HL-60 (cell line): ENCODE results near the gene COL7A1.

ENCODE experiments used
- SPI1 ChIP-seq: IDR thresholded peaks from 2 replicates; pipeline ENCODE4 v1.6.1; 2012; ENCODE audit warnings: low read depth, mild to moderate bottlenecking, borderline replicate concordance
- TF ChIP-seq, protein P1 (sequence below): IDR thresholded peaks from one replicate; pipeline ENCODE4 v1.5.1; 2011; ENCODE audit warnings: low read length, control low read depth, inconsistent platforms; ENCODE audit not compliant: insufficient read depth

DNA sequence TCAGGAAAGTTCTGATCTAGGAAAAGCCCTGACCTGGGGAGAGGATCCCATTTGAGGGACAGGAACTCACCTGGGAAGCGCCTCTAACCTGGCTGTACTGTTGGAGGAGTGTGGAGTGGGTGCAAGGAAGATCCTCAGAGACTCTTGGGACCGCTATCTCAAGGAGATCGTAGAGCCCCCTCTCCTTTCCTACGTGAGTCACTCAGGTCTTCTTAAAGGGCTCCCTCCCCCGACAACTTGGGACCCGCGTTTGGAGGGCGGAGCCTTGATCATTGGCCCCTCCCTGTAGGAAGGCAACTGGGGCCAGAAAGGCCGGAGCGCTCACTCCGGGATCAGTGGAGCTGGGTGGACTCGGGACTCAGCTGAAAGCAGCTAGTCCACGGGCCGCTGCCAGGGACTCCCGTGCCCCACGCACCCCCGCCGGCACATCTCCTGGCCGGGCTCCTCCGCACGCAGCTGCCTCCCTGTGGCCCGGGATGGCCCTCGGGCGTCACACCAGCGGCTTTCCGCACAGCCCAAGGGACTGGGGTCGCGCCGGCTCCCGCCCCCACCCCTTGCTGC is 39.6 kb upstream of the COL7A1 start:
- TF ChIP-seq, protein P1, sequence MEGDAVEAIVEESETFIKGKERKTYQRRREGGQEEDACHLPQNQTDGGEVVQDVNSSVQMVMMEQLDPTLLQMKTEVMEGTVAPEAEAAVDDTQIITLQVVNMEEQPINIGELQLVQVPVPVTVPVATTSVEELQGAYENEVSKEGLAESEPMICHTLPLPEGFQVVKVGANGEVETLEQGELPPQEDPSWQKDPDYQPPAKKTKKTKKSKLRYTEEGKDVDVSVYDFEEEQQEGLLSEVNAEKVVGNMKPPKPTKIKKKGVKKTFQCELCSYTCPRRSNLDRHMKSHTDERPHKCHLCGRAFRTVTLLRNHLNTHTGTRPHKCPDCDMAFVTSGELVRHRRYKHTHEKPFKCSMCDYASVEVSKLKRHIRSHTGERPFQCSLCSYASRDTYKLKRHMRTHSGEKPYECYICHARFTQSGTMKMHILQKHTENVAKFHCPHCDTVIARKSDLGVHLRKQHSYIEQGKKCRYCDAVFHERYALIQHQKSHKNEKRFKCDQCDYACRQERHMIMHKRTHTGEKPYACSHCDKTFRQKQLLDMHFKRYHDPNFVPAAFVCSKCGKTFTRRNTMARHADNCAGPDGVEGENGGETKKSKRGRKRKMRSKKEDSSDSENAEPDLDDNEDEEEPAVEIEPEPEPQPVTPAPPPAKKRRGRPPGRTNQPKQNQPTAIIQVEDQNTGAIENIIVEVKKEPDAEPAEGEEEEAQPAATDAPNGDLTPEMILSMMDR = no peak
- no peak for TF ChIP-seq SPI1
